ENCODE measurements around the gene FRRS1.

DNA sequence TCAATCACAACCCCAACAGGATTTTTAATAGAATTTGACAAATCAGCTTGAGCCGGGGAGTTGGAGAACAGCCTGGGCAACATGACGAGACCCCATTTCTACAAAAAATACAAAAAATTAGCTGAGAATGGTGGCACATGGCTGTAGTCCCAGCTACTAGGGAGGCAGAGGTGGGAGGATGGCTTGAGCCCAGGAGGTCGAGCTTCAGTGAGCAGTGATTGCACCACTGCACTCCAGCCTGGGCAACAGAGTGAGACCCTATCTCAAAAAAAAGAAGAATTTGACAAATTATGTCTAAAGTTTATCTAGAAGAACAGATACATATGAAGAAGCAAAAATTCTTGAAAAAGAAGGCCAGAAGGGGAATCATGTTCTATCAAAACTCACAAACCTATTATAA lies 43.2 kb downstream of the FRRS1 start:
- no peak for TF ChIP-seq CTCF (IDR thresholded peaks at IDR 0.05)
- TF ChIP-seq POLR2A (IDR thresholded peaks at IDR 0.05) = no peak

Measured in right lobe of liver (tissue), 4 donors.